PC-3 (cell line): ENCODE measurements around the gene CIITA. TPM values are rescaled to one million over a fixed set of nuclear protein-coding genes. Genes with fewer than 3 reads are reported as not detected.

Experiments used
- ATAC-seq: fragments of 200-7000 bp; cut with Tn5 transposase; 2 replicates; pipeline ENCODE4 v1.9.1; 2020; ENCODE audit warnings: mild to moderate bottlenecking, moderate library complexity
- BruUV-seq: library from RNA; stranded (reverse); fragments of 400-500 nt; replicated peaks from 2 replicates; lab custom pipeline; 2021; lab: Mats Ljungman, UMichigan
- CTCF ChIA-PET: fragments of 300-600 bp; sonication (Branson Sonifier 250); formaldehyde crosslinking; loops from one replicate; lab custom pipeline; 2022; ENCODE audit warnings: antibody characterized with exemption; lab: Charles Lee
- POLR2A ChIA-PET: fragments of 300-600 bp; sonication (Branson Sonifier 250); formaldehyde crosslinking; loops from one replicate; lab custom pipeline; 2022; ENCODE audit warnings: antibody characterized with exemption; ENCODE audit not compliant: unreplicated experiment; lab: Charles Lee
- DNase-seq: peaks from one replicate; pipeline ENCODE4 v3.0.0-alpha.2; 2015
- H2AFZ ChIP-seq: fragments of 300-600 bp; sonication (generic); 2 replicates; pipeline ENCODE4 v1.6.0; 2016; ENCODE audit warnings: antibody characterized with exemption, low read length
- H3F3A ChIP-seq: fragments of 300-600 bp; sonication (generic); one replicate; pipeline ENCODE4 v1.6.0; 2017; ENCODE audit warnings: antibody characterized with exemption, low read length, control low read depth, mild to moderate bottlenecking; ENCODE audit not compliant: unreplicated experiment
- H3K27ac ChIP-seq: fragments of 300-600 bp; sonication (generic); 2 replicates; pipeline ENCODE4 v1.5.1; 2016; ENCODE audit warnings: mild to moderate bottlenecking, low read length
- H3K27me3 ChIP-seq: fragments of 300-600 bp; sonication (generic); 2 replicates; pipeline ENCODE4 v1.6.1; 2016; ENCODE audit warnings: low read length, mixed read lengths
- H3K36me3 ChIP-seq: fragments of 300-600 bp; sonication (generic); 2 replicates; pipeline ENCODE4 v1.6.1; 2016; ENCODE audit warnings: low read depth, mixed run types, low read length, mixed read lengths
- H3K4me1 ChIP-seq: fragments of 300-600 bp; sonication (generic); 2 replicates; pipeline ENCODE4 v1.5.1; 2016; ENCODE audit warnings: low read length; ENCODE audit not compliant: insufficient read depth
- H3K4me2 ChIP-seq: fragments of 300-600 bp; sonication (generic); 2 replicates; pipeline ENCODE4 v1.6.0; 2016; ENCODE audit warnings: low read length
- H3K4me3 ChIP-seq: fragments of 300-600 bp; sonication (generic); 2 replicates; pipeline ENCODE4 v1.5.1; 2016; ENCODE audit warnings: mild to moderate bottlenecking, low read length, mixed read lengths
- H3K79me2 ChIP-seq: fragments of 300-600 bp; sonication (generic); 2 replicates; pipeline ENCODE4 v1.6.1; 2017; ENCODE audit warnings: low read length, mixed read lengths
- H3K9ac ChIP-seq: fragments of 300-600 bp; sonication (generic); 2 replicates; pipeline ENCODE4 v1.6.0; 2016; ENCODE audit warnings: mild to moderate bottlenecking, low read length
- H3K9me2 ChIP-seq: fragments of 300-600 bp; sonication (generic); replicated peaks from 2 replicates; pipeline ENCODE4 v1.6.1; 2016; ENCODE audit warnings: mixed run types, low read length, mixed read lengths
- H3K9me3 ChIP-seq: fragments of 300-600 bp; sonication (generic); 2 replicates; pipeline ENCODE4 v1.6.1; 2016; ENCODE audit warnings: low read length, mixed read lengths
- H4K20me1 ChIP-seq: fragments of 300-600 bp; sonication (generic); 2 replicates; pipeline ENCODE4 v1.6.1; 2016; ENCODE audit warnings: low read length, mixed read lengths
- CTCF ChIP-seq: fragments of 300-600 bp; sonication (generic); conservative IDR thresholded peaks from 2 replicates; pipeline ENCODE4 v1.5.1; 2017; ENCODE audit warnings: antibody characterized with exemption, low read depth, mild to moderate bottlenecking, low read length
- EZH2 ChIP-seq: fragments of 300-600 bp; sonication (generic); IDR thresholded peaks from one replicate; pipeline ENCODE4 v1.6.1; 2017; ENCODE audit warnings: antibody characterized with exemption, mild to moderate bottlenecking, low read length; ENCODE audit not compliant: unreplicated experiment
- EZH2phosphoT487 ChIP-seq: fragments of 300-600 bp; sonication (generic); IDR thresholded peaks from 2 replicates; pipeline ENCODE4 v1.6.1; 2018; ENCODE audit warnings: mild to moderate bottlenecking, antibody characterized with exemption, low read length, borderline replicate concordance
- intact Hi-C: fragments of 100-400 bp; cut with micrococcal nuclease; formaldehyde crosslinking; loops from 2 replicates; pipeline ENCODE4 v1.9.0; 2023
- total RNA-seq: library from RNA; depleted of rRNA; stranded (reverse); fragments of >200 nt; gene quantifications from 2 replicates; pipeline ENCODE4 v1.2.3, GENCODE V29; 2014

The CIITA gene
- total RNA-seq, 1 experiment from 2014 or later = not detected

DNA sequence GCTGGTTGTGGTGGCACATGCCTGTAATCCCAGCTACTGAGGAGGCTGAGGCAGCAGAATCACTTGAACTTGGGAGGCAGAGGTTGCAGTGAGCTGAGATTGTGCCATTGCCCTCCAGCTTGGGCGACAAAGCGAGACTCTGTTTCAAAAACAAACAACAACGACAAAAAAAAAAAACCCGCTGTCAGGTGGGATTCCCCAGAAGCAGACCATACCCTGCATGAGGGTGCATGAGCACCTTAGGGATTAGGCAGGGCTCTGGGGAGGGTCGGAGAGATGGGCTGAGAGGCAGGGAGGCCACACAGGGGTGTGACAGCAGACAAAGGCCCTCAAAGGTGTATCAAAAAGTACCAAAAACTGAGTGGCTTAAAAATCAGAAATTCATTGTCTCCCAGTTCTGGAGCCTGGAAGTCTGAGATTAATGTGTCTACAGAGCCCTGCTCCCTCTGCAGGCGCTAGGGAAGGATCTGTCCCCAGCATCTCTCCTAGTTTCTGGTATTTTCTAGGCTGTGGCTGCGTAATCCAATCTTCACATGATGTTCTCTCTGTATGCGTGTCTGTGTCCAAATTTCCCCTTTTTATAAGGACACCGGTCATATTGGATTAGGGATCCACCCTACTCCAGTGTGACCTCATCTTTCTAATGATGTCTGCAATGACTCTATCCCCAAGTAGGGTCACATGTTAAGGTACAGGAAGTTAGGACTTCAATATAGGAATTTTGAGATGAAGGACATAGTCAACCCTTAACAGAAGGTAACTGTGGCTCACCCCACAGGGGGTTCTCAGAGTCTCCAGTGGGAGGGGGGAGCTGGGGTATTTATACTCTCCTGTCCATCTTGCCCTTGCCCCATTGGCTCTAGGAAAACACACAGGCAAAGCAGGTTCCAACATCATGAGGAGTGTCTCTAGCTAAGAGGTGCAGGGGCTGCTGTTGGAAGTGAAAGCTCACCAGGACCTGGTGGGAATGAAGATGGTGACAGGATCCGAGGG lies 44.8 kb upstream of the CIITA start:
- no peak overlapping the region for H3K4me2 ChIP-seq
- no peak overlapping the region for H3K9ac ChIP-seq
- H2AFZ ChIP-seq = no peak overlapping the region
- DNase-seq (no peak), ATAC-seq (no peak)
- no peak overlapping the region for H3K4me3 ChIP-seq
- no peaks in the 10 kb centered on the region for H3K79me2 ChIP-seq
- no peaks in the 10 kb centered on the region for H3F3A ChIP-seq
- CTCF ChIA-PET = no interaction called here
- peaks cover 2% of the 10 kb centered on the region; the same call in 1 of the 2 replicates for H3K27me3 ChIP-seq
- H3K9me2 ChIP-seq = no peaks in the 10 kb centered on the region
- no peaks in the 10 kb centered on the region for H3K36me3 ChIP-seq
- intact Hi-C loops = no loop called here
- no TSS peak for BruUV-seq
- no peaks in the 10 kb centered on the region for H3K9me3 ChIP-seq
- POLR2A ChIA-PET = no interaction called here
- no peaks in the 10 kb centered on the region for H4K20me1 ChIP-seq
- no peak overlapping the region for H3K27ac ChIP-seq
- no peak for TF ChIP-seq EZH2phosphoT487
- no peak for TF ChIP-seq EZH2
- TF ChIP-seq CTCF = no peak
- H3K4me1 ChIP-seq = peaks cover 18% of the 10 kb centered on the region

- DNase-seq (no peak), ATAC-seq (no peak)
- intact Hi-C loops = no loop called here
- H3K4me3 ChIP-seq = no peak overlapping the region
- TF ChIP-seq EZH2 = no peak
- TF ChIP-seq CTCF = no peak
- TF ChIP-seq EZH2phosphoT487 = no peak
- no peaks in the 10 kb centered on the region for H3K9me3 ChIP-seq
- H3F3A ChIP-seq = no peaks in the 10 kb centered on the region
- ChIA-PET CTCF (no interaction called here), POLR2A (no interaction called here)
- H3K9me2 ChIP-seq = no peaks in the 10 kb centered on the region
- H3K9ac ChIP-seq = no peak overlapping the region
- no peaks in the 10 kb centered on the region for H3K79me2 ChIP-seq
- no TSS peak for BruUV-seq
- peaks cover 10% of the 10 kb centered on the region for H3K4me1 ChIP-seq
- no peak overlapping the region for H3K27ac ChIP-seq
- no peak overlapping the region for H2AFZ ChIP-seq
- no peaks in the 10 kb centered on the region for H4K20me1 ChIP-seq
- no peak overlapping the region for H3K4me2 ChIP-seq
- H3K27me3 ChIP-seq = peaks cover 12% of the 10 kb centered on the region
- no peaks in the 10 kb centered on the region for H3K36me3 ChIP-seq
These were observed 43.7 kb upstream of the CIITA start for GRCh38 chr16:10833271-10833670.

DNA sequence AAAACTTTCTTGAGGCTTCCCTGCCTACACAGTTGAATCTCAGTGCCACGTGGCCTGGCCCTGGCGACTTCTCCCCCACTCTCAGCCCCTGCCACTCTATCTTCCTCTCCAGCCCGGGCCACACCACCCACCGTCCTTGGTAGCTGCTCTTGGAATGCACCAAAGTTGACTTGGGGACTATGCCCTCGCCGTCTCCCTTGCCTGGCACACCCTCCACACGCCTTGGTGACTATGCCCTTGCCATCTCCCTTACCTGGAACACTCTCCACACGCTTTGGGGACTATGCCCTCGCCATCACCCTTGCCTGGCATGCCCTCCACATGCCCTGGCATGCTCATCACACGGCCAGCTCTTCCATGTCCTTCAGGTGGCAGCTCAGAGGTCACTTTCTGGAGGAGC lies 42.9 kb upstream of the CIITA start:
- CTCF ChIA-PET = no interaction called here

More for the DNA sequence above, 42.9 kb upstream of the CIITA start:
- Histone ChIP-seq H3K4me1 (peaks cover 2% of the 10 kb centered on the region), H3F3A (no peaks in the 10 kb centered on the region), H3K9ac (no peak overlapping the region), H2AFZ (no peak overlapping the region), H3K36me3 (no peaks in the 10 kb centered on the region), H3K9me2 (no peaks in the 10 kb centered on the region), H3K4me3 (no peak overlapping the region), H3K4me2 (no peak overlapping the region), H3K27me3 (peaks cover 18% of the 10 kb centered on the region), H4K20me1 (no peaks in the 10 kb centered on the region), H3K9me3 (no peaks in the 10 kb centered on the region), H3K27ac (no peak overlapping the region), H3K79me2 (no peaks in the 10 kb centered on the region)
- POLR2A ChIA-PET = no interaction called here
- DNase-seq = no peak
- no peak for TF ChIP-seq EZH2
- TF ChIP-seq EZH2phosphoT487 = no peak
- no peak for TF ChIP-seq CTCF
- intact Hi-C loops = no loop called here
- BruUV-seq = no TSS peak
- ATAC-seq = no peak
